ENCODE measurements around the gene RIPOR3.

The RIPOR3 gene

DNA sequence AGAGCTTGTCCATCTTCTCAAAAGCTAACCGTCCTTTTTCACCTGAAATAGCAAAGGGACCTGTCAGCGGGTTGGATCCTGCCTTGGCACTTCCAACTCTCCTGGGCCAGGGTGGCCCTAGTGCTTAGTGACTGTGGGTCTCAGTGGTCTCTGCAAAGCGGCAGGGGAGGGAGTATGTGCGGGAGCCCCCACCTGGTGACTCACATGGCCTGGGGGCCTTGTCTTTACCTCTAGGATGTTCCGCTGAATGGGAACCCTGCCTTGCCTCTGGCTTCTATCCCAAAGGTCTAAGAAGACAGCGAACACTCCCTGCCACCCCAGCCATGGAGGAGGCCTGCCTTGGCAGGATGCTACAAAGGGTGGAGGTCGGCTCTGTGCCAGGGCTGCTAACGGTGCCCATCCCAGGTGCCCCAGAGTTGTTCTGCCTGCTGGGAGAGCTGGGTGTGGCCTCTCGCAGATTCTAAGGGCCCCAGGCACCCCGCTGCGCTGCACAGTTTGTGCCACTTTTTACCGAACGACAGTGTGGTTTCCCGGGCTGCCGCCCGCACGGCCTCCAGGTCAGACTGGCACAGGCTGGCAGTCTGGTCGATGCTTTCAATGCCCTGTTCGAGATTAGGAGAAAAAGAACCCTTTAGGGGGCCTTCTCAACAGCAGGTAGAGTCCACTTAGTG lies 103.9 kb downstream of the RIPOR3 start:
- no peak for DNase-seq
- no peak for ATAC-seq

DNA sequence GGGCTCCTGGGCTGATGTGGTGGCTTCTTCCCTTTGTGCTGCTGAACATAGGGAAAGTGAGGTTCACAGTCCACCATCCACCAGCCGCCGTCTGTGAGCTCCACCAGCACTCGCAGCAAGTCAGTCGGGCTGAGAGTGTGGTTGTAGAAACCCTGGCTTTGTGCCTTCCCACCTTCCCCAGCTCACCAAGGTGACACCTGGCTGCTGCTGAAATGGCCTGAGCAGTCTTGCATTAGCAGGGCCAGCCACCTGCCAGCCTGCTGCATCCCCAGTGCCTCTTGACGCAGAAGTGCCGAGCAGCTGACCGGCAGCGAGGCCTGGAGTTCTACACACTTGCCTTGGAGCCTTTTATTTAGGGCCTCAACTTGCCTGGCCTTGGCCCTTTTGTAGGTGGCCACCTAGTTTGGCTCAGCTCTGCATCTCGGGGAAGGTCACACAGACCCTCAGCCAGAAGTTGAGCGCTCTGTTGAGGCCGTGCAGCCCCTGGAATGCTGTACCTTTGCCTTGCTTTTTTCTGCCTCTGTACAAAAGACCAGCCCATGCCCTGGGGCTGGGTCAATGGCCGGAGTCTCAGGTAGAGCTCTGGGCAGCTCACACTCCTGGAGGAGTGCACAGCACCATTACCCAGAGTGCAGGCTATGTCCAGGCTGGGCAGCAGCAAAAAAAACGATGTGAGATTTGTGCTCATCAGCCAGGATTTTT lies 104.7 kb downstream of the RIPOR3 start:
- DNase-seq (no peak), ATAC-seq (no peak)

DNA sequence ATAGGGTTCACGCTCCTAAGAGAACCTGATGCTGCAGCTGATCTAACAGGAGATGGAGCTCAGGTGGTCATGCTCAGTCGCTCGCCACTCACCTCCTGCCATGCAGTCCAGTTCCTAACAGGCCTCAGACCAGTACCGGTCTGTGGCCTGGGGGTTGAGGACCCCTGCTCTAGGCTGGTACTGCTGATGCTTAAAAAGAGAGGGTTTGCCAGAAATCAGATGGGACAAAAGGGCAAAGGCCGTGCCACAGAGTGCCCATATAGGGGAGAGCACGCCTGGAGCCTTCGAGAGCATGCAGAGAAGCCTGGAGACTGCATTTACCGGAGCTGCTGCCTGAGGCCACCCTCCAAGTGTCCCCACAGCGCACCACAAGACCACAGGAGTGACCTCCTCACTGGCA lies 105.7 kb downstream of the RIPOR3 start:
- ATAC-seq (no peak), DNase-seq (no peak)

DNA sequence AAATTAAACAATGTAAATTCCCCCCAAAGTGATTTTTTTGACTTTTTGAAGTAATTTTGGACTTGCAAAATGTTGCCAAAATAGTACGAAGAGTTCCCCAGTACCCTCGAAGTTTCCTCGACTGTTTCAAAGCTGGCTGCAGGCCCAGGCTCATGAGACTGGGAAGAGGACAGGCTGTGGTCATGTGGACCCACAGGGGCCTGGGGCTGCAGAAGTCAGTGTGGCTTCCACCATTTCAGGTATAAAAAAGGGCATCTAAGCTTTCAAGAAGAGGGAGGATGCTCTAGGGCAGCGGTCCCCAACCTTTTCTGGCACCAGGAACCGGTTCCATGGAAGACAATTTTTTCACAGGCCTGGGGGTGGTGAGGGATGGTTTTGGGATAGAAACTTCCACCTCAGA lies 106.1 kb downstream of the RIPOR3 start:
- DNase-seq (no peak), ATAC-seq (no peak)

DNA sequence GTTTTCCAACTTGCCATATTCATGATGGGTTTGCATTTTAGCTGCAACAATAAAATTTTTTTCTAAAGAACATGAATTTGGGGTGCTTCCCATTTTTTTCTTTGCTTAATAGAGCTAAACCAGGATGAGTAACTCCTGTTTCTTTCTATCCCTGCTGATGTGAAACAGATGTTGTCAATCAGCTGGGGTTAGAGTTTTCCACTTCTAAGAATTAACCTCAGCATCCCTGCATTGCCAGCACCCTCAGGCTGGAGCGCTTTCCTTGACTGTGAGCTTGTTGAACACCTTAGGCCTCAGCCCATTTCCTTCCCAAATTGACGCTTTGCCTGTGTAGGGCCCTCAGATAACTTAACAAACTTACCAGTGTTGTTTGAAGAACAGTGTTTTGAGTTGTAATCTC lies 106.7 kb downstream of the RIPOR3 start:
- DNase-seq (no peak), ATAC-seq (no peak)

DNA sequence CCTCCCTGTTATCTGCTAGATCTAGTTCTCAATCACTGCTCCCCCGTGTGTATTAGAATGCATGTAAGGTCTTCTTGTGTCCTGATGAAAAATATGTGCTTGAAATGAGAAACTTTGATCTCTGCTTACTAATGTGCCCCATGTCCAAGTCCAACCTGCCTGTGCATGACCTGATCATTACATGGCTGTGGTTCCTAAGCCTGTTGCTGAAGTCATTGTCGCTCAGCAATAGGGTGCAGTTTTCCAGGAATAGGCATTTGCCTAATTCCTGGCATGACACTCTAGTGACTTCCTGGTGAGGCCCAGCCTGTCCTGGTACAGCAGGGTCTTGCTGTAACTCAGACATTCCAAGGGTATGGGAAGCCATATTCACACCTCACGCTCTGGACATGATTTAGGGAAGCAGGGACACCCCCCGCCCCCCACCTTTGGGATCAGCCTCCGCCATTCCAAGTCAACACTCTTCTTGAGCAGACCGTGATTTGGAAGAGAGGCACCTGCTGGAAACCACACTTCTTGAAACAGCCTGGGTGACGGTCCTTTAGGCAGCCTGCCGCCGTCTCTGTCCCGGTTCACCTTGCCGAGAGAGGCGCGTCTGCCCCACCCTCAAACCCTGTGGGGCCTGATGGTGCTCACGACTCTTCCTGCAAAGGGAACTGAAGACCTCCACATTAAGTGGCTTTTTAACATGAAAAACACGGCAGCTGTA lies 107.7 kb downstream of the RIPOR3 start:
- DNase-seq (no peak), ATAC-seq (no peak)

DNA sequence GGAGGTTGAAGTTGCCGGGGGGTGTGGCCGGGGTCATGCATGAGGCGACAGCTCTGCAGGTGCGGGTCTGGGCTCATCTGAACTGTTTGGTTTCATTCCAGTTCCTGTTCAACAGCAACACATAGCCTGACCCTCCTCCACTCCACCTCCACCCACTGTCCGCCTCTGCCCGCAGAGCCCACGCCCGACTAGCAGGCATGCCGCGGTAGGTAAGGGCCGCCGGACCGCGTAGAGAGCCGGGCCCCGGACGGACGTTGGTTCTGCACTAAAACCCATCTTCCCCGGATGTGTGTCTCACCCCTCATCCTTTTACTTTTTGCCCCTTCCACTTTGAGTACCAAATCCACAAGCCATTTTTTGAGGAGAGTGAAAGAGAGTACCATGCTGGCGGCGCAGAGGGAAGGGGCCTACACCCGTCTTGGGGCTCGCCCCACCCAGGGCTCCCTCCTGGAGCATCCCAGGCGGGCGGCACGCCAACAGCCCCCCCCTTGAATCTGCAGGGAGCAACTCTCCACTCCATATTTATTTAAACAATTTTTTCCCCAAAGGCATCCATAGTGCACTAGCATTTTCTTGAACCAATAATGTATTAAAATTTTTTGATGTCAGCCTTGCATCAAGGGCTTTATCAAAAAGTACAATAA lies 108.6 kb downstream of the RIPOR3 start:
- DNase-seq (no peak), ATAC-seq (no peak)

DNA sequence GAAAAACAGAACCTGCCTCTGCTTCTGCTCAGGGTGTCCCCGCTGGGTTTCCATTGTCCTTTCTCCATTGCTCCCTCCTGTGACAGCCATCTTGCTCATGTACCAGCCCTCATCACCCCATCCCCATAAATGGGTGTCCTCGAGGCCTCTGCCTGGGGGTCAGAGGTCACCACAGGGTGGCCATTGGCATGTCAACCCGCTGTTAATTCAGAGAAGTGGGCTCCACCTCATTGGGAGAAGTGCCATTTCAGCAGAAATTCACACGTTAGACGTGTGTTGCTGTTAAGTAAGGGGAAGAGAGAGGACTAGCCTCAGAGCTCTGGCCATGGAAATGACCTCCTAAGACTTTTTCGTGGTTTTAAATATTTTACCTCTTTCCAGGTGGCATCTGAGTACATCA lies 109.2 kb downstream of the RIPOR3 start:
- ATAC-seq = no peak
- DNase-seq = no peak

DNA sequence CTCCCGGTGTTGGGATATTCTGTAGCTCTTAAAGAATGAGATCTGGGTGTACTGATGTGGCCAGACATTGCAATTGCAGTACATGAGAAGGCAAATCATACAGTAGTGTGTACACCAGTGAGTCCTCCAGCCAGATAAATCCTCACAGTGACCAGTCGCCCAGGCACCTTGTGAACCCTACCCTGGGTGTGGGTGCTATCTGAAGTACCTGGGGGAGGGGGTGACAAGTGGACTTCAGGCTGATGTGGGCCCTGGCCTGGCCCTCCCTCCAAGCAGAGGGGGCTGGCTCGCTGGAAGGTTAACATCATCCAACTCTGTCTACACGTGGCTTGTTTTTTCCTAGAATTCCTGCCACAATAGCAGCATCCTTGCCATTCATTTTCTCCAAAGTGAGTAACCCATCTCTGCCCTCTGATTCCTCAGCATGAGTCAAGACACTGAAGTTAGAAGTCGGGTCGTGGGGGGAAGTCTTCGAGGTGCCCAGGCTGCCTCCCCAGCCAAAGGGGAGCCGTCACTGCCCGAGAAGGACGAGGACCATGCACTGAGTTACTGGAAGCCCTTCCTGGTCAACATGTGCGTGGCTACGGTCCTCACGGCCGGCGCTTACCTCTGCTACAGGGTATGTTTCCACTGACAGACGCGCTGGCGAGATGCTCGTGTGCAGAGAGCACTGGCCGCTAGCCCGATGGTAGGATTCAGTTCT lies 110.3 kb downstream of the RIPOR3 start:
- ATAC-seq = no peak
- DNase-seq = no peak

DNA sequence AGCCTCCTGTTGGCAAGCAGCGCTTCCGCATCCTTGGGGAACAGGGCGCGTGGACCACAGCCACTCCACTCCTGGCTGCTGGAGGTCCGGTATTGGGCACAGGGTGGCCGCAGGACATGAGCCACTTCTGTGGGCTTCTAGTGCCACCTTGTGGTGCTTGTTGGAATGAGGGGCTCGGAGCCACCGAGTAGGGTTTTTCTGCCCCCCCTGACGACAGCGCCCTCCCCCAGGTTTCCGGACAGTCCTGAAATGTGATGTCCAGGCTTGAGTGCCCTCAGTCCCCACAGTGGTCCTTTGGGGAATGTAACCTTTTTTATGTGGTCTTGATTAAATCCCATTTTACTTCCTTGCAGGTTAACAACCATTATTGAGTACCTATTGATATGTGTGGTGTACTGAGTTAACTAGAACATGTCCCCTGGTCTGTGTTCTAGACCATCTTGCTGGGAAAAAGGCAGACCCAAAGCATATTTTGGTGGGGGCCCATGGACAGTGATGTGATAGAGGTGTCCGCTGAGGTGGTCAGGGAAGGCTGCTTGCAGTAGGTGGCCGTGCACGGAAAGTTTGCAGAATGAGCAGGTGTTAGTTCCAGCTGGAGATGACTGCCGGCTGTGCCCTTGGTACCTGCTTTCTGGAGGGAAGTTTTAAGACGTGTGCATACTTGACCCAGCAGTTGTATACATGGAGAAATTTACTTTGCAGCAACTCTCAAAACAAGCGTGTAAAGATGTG lies 111.2 kb downstream of the RIPOR3 start:
- DNase-seq (peak; percentile 70), ATAC-seq (peak; percentile 55)

DNA sequence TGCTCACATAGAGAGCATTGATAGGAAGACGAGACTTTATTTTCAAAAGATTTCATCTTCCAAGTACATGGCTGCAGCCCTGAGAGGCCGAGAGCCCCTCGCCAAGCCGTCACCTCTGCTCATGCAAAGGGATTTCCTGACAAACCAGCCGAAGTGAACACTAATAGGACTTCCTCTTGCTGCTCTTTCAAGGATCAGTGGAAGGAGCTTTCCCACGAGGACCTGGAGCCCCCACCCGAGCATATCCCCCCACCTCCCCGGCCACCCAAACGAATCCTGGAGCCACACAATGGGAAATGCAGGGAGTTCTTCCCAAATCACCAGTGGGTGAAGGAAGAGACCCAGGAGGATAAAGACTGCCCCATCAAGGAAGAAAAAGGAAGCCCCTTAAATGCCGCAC lies 111.8 kb downstream of the RIPOR3 start:
- ATAC-seq (no peak), DNase-seq (no peak)

DNA sequence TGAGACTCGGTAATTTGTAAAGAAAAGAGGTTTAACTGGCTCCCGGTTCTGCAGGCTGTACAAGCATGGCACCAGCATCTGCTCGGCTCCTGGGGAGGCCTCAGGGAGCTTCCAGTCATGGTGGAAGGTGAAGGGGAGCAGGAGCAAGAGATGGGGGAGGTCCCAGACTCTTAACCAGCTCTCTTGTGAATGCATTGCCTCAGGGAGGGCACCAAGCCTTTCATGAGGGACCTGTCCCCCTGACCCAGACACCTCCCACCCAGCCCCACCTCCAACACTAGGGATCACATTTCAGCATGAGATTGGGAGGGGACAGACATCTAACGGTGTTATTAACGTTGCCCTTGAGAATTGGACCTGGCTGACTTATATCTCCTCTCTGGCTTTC lies 112.6 kb downstream of the RIPOR3 start:
- DNase-seq (no peak), ATAC-seq (no peak)

DNA sequence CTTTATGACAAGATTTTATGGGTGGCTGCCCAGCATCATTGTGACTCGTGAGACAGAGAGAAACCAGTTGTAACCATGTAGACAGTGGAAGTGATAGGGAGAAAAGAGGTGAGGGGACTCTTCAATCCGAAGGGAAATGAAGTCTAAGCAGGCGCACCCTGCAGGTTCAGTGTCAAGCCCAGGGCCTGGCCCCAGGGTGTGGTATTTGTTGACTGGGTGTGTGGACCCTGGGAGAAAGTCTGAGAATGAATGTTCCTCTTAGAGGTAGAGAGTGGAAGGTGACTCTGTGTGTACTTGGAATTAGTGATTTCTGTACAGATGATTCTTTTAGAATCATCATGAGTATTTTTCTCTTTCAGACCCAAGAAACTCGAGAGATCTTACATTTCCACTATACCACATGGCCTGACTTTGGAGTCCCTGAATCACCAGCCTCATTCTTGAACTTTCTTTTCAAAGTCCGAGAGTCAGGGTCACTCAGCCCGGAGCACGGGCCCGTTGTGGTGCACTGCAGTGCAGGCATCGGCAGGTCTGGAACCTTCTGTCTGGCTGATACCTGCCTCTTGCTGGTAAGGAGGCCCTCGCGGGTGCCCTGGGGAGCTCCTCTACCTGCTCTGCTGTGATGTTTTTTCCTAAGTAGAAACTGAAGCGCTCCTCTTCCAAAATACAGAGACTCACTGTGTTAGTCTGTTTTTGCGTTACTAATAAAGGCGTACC lies 113.1 kb downstream of the RIPOR3 start:
- ATAC-seq (no peak), DNase-seq (no peak)

DNA sequence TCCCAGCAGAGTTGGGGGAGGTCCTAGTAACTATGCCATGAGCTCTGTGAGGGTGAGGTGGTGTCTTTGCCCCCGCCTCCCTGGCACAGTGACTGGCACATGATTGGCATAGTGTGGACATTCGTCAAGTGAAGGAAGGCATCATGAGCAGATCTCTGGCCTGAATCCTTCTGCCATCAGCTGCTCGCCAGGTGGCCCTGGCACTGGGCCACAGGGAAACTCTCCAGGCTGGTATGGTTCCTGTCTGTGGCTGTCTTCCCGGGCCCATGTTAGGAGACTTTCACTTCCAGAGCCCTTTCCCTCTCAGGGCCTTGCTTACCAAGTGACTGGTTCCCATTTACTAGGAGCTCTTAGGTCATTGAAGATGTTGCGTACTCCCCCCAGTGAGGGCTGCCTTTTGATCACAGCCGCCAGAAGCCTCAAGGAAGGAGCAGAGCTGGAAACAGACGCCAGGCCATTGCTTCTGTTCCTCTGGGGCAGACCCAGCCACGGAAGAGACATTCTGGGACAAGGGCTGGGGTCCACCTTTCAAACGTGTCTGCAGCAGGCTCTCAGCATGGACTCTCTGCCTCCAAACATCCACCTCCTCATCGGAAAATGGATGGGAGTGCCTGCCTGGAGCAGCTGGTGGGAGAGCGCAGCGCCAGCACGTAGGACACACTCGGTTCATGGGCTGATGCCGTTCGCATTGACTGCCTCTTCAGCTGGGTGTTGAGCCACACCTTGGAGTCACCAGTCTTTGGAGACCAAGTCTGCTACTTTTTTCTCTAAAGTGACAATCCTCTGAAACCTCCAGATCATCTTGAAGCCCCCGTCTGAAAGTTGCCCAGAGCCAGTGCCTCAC lies 113.9 kb downstream of the RIPOR3 start:
- DNase-seq (no peak), ATAC-seq (no peak)

DNA sequence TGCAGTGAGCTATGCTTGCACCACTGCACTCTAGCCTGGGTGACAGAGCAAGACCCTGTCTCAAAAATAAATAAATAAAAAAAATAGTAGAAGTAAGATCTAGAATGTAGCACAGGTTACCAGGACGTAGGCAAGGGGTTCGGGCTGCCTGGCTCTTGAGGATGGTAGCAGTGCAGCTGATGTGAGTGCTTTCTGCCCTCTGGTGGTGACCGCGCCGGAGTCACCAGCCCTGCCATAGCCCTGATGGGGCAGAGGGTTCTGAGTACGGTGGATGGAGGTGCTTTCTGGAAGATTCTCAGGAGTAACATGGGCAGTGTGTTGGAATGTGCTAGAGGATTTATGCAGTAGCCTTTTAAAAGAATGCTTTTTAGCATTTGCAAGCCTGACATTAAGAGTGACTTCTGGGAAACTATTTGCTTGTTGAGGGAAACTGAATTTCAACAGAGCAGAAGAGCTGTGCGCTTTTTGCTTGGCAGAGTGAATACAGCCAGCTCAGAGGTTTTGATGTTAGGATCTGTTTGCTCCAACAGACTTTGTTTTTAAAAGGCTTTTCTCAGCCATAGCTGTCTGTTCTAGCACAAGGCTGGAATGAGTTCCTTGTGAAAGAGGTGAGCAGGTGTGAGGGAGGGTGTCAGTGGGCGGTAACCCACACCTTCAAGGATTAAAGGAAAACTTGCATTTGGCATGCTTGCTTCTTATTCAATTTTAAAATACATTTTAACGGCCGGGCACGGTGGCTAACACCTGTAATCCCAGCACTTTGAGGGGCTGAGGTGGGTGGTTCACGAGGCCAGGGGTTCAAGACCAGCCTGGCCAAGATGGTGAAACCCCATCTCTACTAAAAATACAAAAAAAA lies 115.2 kb downstream of the RIPOR3 start:
- ATAC-seq = peak; percentile 82
- DNase-seq = peak; percentile 68

DNA sequence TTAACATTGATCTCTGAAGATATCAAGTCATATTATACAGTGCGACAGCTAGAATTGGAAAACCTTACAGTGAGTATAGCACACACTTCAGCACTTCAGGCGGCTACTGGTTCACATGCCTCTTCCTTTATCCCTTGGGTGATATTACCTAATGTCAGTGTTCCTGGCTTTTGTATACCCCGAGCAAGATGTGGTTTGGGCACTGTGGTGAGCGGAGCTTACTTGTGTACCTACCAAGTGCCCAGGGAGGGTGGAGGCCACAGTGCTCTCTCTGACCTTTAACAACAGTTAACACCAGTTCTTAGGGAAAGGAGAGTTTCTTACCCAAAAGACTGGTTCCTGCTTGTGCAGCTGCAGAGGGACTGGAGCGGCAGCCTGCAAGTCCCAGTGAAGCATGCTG lies 116.8 kb downstream of the RIPOR3 start:
- DNase-seq (no peak), ATAC-seq (no peak)

DNA sequence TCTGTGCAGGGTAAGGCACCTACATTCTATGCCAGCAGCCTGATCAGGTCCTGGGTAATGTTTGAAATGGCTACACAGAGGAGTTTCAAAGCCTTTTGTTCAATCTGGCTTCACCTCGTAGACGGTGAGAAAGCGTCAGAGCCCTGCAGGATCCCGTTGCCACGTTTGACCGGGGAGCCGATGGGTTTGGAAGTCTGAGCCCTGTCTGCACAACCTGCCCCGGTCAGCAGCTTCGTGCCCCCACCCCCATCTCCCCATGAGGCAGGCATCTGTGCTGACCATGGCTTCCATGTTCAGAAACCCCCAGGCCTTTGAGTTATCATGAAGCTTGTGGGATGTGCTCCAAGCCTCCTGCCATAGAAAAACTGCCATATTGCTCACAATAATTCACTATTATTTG lies 117.2 kb downstream of the RIPOR3 start:
- DNase-seq (no peak), ATAC-seq (no peak)

DNA sequence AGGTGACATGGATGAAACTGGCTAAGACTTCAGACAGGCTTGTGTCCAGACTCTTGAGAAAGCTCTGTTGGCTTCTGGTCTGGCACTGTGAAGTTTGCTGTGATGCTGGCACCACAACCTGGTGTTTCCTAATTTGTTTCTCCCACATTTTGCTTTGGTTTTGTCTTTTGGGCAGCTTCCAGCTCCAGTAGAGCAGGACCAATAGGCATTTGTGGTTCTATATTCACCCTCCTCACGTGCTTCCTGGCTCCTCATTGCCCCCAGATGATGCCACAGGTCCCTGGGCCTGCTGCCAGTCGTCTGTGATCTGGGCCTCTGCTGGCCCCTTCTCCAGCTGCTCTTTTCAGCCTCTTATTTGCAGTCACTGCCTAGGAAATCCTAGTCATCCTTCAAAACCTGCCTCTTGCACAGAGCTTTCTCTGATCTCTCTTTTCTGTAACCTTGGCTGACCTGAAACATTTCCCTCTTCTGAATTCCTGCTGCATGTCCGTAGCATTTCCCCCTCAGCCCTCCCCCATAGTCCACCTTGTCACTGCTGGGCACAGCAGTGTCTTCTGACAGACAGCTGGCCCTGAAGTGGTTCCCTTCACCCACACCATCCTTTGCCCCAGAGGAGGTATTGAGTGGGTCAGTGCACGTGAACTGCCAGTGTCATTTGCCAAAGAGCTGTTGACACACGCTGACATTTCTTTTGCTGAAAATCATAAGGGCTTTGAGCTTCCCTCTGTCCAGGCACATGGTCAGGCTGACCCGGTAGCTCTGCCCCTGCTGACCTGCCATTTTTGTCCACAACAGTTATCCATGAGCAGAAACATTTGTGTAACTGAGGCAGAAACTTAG lies 118.2 kb downstream of the RIPOR3 start:
- ATAC-seq (no peak), DNase-seq (no peak)
